DND-41 (cell line): ENCODE results near the gene RAB6B.

ENCODE experiments used
- CTCF ChIP-seq: IDR thresholded peaks from 2 replicates; pipeline ENCODE4 v1.5.1; 2012; ENCODE audit warnings: borderline replicate concordance, low read length, moderate library complexity, mild to moderate bottlenecking; ENCODE audit not compliant: poor library complexity, severe bottlenecking; ENCODE audit errors: extremely low read depth
- EZH2 ChIP-seq: IDR thresholded peaks from 3 replicates; pipeline ENCODE4 v1.6.1; 2012; ENCODE audit warnings: borderline replicate concordance, low read depth, mild to moderate bottlenecking, moderate library complexity, low read length, inconsistent platforms; ENCODE audit not compliant: severe bottlenecking

- no peak for TF ChIP-seq EZH2
- no peak for TF ChIP-seq CTCF
Observed at GRCh38 chr3:133880287-133880686, 15.4 kb downstream of the RAB6B start.
